Measurements from ENCODE around the gene HELZ. TPM values are rescaled to one million over a fixed set of nuclear protein-coding genes. Genes with fewer than 3 reads are reported as not detected.

The HELZ gene
- total RNA-seq, 1 donor, result 46.5 TPM

GRCh38 chr17:67115401-67115800 lies 129.6 kb downstream of the HELZ start:
- TF ChIP-seq CTCF (IDR thresholded peaks at IDR 0.05; ENCODE audit: insufficient read depth, low read length), result no peak

GRCh38 chr17:67113486-67113885 lies 131.5 kb downstream of the HELZ start:
- TF ChIP-seq CTCF (IDR thresholded peaks at IDR 0.05; ENCODE audit: insufficient read depth, low read length), result no peak
- DNase-seq (ENCODE audit: low read depth), result no peak
- no peak overlapping the region for H3K4me3 ChIP-seq (ENCODE audit: low read depth, low read length)

More at GRCh38 chr17:67115401-67115800, 129.6 kb downstream of the HELZ start:
- DNase-seq (ENCODE audit: low read depth), result no peak
- H3K4me3 ChIP-seq (ENCODE audit: low read depth, low read length), result no peak overlapping the region

- DNase-seq (ENCODE audit: low read depth), result no peak
- no peak overlapping the region for H3K4me3 ChIP-seq (ENCODE audit: low read depth, low read length)
Measured at GRCh38 chr17:67111808-67112207, 133.2 kb downstream of the HELZ start.

GRCh38 chr17:67111327-67111726 lies 133.7 kb downstream of the HELZ start:
- no peak for DNase-seq (ENCODE audit: low read depth)
- no peak for TF ChIP-seq CTCF (IDR thresholded peaks at IDR 0.05; ENCODE audit: insufficient read depth, low read length)
- no peak overlapping the region for H3K4me3 ChIP-seq (ENCODE audit: low read depth, low read length)

More at GRCh38 chr17:67111808-67112207, 133.2 kb downstream of the HELZ start:
- TF ChIP-seq CTCF (IDR thresholded peaks at IDR 0.05; ENCODE audit: insufficient read depth, low read length), result no peak

- DNase-seq (ENCODE audit: low read depth), result no peak
- TF ChIP-seq CTCF (IDR thresholded peaks at IDR 0.05; ENCODE audit: insufficient read depth, low read length), result no peak
- H3K4me3 ChIP-seq (ENCODE audit: low read depth, low read length), result no peak overlapping the region
Measured at GRCh38 chr17:67110619-67111018, 134.4 kb downstream of the HELZ start.

GRCh38 chr17:67109111-67109510 lies 135.9 kb downstream of the HELZ start:
- no peak for DNase-seq (ENCODE audit: low read depth)
- no peak for TF ChIP-seq CTCF (IDR thresholded peaks at IDR 0.05; ENCODE audit: insufficient read depth, low read length)
- H3K4me3 ChIP-seq (ENCODE audit: low read depth, low read length), result no peak overlapping the region
